ENCODE data around the gene PRTG.

PRTG gene

GRCh38 chr15:55782901-55783300 is 39.9 kb upstream of the PRTG start:
- no peak overlapping the region for H3K27ac ChIP-seq
- TF ChIP-seq CTCF (IDR thresholded peaks at IDR 0.05): no peak
- TF ChIP-seq ZFX (IDR thresholded peaks at IDR 0.05; ENCODE audit: borderline replicate concordance): no peak

GRCh38 chr15:55780292-55780691 is 37.3 kb upstream of the PRTG start:
- H3K27ac ChIP-seq: no peak overlapping the region
- TF ChIP-seq CTCF (IDR thresholded peaks at IDR 0.05) (no peak), ZFX (IDR thresholded peaks at IDR 0.05; ENCODE audit: borderline replicate concordance) (no peak)

- TF ChIP-seq ZFX (IDR thresholded peaks at IDR 0.05; ENCODE audit: borderline replicate concordance) (no peak), CTCF (IDR thresholded peaks at IDR 0.05) (no peak)
- H3K27ac ChIP-seq: no peak overlapping the region
Measured at GRCh38 chr15:55778932-55779331, 36.0 kb upstream of the PRTG start.

- no peak overlapping the region for H3K27ac ChIP-seq
- TF ChIP-seq ZFX (IDR thresholded peaks at IDR 0.05; ENCODE audit: borderline replicate concordance): no peak
- TF ChIP-seq CTCF (IDR thresholded peaks at IDR 0.05): no peak
Measured at GRCh38 chr15:55775316-55775715, 32.4 kb upstream of the PRTG start.

- TF ChIP-seq ZFX (IDR thresholded peaks at IDR 0.05; ENCODE audit: borderline replicate concordance) (no peak), CTCF (IDR thresholded peaks at IDR 0.05) (peak; percentile 84)
- no peak overlapping the region for H3K27ac ChIP-seq
Measured at GRCh38 chr15:55774113-55774970, 31.4 kb upstream of the PRTG start.

- no peak for TF ChIP-seq ZFX (IDR thresholded peaks at IDR 0.05; ENCODE audit: borderline replicate concordance)
- no peak for TF ChIP-seq CTCF (IDR thresholded peaks at IDR 0.05)
- no peak overlapping the region for H3K27ac ChIP-seq
Measured at GRCh38 chr15:55770806-55771205, 27.9 kb upstream of the PRTG start.

- no peak overlapping the region for H3K27ac ChIP-seq
- TF ChIP-seq ZFX (IDR thresholded peaks at IDR 0.05; ENCODE audit: borderline replicate concordance) (no peak), CTCF (IDR thresholded peaks at IDR 0.05) (no peak)
Measured at GRCh38 chr15:55770261-55770660, 27.3 kb upstream of the PRTG start.
